CD4-positive, alpha-beta T cell treated with Interleukin-10 for 1 hour (primary cell): ENCODE data around the gene CLDN10.
A peak's percentile ranks its signal among the peaks of the same experiment; 100 is the strongest.
"Not testable (repeated sequence)": the region's sequence is repeated elsewhere in the genome, so short reads cannot be mapped to it uniquely, and the experiment has no call there.

Source experiments
- DNase-seq: peaks from one replicate; pipeline ENCODE4 v3.0.0-alpha.2; 2020

The CLDN10 gene

DNA sequence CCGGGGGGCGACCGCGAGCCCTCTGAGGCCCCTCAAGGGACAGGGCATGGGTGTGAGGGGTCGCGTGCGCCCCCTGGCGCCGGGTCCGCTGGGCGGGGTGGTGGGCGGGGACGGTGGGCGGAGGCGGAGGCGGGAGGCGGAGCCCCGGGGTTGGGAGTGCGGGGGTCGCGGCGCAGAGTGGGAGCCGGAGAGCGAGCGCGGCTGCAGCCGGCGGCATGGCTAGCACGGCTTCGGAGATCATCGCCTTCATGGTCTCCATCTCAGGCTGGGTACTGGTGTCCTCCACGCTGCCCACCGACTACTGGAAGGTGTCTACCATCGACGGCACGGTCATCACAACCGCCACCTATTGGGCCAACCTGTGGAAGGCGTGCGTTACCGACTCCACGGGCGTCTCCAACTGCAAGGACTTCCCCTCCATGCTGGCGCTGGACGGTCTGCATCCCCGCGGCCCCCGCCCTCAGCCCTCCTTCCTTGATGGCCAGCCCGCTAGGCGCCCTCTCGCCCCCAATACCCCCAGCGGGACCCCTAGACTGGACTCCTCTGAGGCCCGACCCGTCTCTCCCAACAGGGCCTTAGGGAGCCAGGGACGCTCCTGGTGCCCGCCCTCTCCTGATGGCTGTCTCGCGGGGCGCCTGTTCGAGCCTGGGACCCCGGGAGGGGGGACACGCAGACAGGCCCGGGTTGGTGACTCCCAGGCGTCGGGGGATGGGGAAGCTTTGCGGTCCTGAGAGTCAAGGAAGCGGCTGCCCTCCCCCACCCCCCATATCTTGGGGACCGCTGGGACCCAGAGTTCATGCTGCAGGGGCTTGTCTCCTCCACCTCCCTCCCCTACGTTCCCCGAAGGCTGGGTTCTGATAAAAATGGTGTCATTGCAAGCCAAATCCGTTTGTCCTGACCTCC lies at the start of gene CLDN10:
Gene CLDN10 (plus strand): TSS at position 182 of the 903 bp plus-strand sequence. CDS start 34 bp downstream, at position 216.
- no peak for DNase-seq

DNA sequence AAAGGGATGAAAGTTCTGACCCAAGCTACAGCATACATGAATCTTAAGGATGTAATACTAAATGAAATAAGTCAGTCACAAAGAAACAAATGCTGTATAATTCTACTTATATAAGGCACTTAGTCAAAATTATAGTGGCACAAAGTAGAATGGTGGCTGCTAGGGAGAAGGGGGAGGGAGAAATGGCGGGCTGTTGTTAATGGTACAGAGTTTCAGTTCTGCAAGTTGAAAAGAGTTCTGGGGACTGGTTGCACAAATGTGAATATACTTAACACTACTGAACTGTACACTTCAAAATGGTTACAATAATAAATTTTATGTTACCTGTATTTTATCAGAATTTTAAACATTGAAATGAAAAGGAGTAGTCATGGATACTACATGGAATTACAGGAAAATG lies 48.9 kb upstream of the CLDN10 start:
- no peak for DNase-seq

DNA sequence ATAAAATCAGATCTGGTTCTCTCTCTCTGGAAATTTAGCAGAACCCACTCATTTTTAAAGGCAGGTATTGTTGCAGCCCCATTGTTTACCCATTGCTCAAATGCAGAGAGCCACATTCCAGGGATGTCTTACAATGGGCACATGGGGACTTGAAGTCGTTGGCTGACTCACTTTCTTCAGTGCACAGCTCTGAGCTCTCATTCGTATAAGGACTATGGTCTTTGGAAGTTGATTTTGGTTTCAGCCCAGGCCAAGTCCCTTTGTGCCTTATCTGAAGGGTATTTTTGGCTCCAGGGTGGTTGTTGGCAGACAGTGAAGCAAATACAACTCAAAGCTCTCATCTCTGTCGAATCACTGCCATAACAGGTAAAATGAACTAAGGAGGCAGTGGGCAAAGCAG lies 47.3 kb upstream of the CLDN10 start:
- no peak for DNase-seq

DNA sequence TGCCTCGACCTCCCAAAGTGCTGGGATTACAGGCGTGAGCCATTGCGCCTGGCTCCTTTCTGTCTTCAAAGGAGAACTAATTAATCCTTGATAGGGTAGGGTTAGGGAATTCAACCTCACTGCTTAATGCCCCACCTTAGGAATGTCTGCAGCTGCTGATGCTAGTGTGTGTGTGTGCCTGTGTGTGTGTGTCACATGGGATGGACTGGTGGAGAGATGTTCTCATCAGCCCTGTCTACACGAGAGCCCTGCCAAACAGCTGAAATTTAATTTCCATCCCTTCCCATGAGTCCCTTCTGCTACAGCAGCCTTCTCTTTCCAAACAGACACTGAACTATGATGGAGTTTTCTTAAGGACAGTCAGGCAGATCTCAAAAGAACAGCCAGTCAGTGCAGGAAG lies 46.5 kb upstream of the CLDN10 start:
- DNase-seq = no peak

- DNase-seq = no peak
Measured at GRCh38 chr13:95507991-95508390, 44.5 kb upstream of the CLDN10 start.

GRCh38 chr13:95508996-95509395 lies 43.5 kb upstream of the CLDN10 start:
- no peak for DNase-seq

- no peak for DNase-seq
Measured at GRCh38 chr13:95509521-95510310, 42.8 kb upstream of the CLDN10 start.

DNA sequence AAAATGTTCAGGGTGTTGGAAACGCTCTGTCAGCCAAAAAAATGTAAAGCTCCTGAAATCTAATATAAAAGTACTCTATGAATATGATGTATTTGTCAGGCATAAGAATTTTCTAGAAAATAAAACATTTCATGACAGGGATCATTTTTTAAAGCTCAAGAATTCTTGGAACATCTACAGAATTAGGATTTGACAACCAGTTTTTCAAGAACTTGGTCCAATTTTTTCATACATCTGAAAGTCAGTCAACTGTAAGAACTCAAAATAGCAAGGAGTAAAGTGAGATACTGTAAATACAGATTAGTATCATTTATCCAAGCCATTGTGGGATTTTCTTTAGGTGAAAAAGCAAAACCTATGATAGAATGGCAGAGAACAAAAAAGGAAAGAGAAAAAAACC lies 41.6 kb upstream of the CLDN10 start:
- no peak for DNase-seq

DNA sequence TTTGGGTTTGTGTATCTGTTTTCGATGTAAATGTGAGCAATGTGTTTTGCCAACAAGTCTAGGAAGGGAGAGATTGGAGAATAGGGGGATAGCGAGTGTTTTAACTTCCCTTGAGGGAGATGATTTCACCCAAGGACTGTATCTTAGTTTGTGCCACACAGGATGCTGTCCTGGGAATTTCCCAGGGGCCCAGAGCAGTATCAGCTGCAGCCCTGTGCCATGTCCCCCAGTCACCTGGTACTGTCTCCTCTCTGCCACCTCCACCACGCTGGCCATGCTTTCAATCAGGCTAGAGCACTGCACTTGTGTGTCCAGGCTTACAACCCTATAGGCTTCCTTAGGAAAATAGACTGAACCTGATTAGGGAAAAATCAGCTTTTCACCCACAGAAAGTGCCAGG lies 40.1 kb upstream of the CLDN10 start:
- no peak for DNase-seq

DNA sequence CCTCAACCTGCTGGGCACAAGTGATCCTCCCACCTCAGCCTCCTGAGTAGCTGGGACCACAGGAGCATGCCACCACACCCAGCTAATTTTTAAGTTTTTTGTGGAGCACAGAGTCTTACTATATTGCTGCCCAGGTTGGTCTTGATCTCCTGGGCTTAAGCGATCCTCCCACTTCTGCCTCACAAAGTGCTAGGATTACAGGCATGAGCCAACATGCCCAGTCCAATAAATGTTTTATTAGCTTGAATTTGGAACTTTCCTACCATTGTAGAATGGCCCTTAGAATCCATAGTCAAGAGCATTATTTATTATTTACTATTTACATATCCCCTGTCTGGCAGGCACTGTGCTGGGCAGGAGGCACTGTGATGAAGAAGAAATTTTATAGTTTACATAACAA lies 39.6 kb upstream of the CLDN10 start:
- DNase-seq = no peak

DNA sequence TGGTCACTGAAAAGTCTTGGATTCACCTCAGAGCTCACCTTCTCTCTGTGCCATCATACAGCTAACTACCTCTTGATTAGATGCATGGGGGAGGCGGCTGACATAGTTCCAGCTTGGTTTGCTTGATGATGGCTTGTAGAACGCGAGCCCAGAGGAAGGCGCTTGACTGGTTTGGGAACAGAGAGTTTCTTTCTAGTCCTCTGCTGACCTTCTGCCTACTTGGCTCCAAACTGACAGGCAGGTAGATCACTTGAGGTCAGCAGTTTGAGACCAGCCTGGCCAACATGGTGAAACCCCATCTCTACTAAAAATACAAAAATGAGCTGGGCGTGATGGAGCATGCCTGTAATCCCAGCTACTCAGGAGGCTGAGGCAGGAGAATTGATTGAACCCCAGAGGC lies 36.9 kb upstream of the CLDN10 start:
- not testable (repeated sequence) for DNase-seq

DNA sequence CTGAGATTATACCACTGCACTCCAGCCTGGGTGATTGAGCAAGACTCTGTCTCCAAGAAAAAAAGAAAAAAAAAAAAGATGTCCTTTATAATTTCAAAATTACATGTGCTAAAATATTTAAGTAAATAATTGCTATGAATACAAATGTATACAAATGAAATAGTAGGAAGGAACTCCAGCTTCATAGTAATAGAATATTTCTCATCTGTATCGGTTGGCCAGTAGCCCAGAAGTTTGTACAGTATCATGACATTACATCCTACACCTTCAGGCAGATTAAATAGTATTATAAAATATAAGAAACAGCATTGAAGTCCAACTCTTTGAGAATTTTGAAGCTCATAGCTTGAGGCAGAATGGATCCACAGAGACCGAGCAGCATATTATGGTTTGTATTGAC lies 36.5 kb upstream of the CLDN10 start:
- no peak for DNase-seq

DNA sequence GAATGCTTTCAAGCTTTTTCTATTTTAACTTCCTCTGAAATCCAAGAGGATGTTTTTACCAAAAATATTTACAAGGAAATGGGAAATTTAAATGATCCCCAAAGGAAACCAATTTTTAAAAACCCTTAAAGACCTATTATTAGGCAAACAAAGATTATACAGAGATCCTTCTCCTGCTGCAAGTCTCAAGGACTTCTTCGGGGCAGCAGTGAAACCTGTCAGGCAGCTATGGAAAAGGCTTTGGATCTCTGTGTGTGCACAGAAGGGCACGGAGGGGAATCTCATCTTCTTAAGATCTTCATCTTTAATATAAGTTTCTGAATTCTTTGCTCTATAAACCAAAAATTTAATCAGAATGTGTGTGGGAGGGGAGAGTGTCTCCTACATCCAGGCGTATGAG lies 36.0 kb upstream of the CLDN10 start:
- no peak for DNase-seq

DNA sequence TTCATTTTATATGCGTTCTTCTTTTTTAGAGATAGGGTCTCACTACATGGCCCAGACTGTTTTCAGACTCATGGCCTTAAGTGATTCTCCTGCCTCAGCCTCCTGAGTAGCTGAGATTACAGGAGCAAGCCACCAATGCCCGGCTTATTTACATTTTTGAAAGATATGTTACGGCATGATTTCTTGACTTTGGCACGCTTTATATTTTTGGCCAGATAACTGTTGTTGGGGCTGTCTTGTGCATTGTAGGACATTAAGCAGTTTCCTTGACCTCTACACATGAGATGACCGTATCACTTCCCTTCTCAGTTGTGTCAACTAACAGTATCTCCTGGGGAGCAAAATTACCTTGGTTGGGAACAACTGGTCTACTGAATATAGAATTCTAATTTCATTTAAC lies 28.9 kb upstream of the CLDN10 start:
- DNase-seq = no peak

GRCh38 chr13:95524264-95524901 lies 28.1 kb upstream of the CLDN10 start:
- DNase-seq = no peak

- no peak for DNase-seq
Measured at GRCh38 chr13:95527955-95528354, 24.6 kb upstream of the CLDN10 start.

DNA sequence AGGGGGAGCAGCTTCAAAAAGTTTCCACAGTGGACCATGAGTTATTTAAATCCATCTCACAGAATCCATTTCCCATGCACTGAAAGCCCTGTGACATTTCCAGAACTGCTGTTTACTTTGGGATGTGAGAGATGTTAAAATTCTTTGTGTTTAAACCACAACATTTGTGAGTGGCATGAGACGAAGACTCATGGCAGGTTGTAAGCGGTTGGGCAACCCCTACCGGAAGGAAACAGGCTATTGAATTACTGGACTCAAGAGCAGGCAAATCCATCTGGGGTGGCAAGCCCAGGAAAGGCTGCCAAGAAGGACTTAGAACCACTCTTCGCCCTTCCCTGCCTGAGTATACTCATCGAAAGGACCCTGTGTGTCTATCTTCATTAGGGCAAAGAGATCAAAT lies 22.3 kb upstream of the CLDN10 start:
- DNase-seq = no peak

GRCh38 chr13:95533545-95534160 lies 18.9 kb upstream of the CLDN10 start:
- DNase-seq = no peak

- DNase-seq = no peak
Measured at GRCh38 chr13:95535243-95535642, 17.3 kb upstream of the CLDN10 start.

- peak; percentile 11 for DNase-seq
Measured at GRCh38 chr13:95536632-95537241, 15.8 kb upstream of the CLDN10 start.

DNA sequence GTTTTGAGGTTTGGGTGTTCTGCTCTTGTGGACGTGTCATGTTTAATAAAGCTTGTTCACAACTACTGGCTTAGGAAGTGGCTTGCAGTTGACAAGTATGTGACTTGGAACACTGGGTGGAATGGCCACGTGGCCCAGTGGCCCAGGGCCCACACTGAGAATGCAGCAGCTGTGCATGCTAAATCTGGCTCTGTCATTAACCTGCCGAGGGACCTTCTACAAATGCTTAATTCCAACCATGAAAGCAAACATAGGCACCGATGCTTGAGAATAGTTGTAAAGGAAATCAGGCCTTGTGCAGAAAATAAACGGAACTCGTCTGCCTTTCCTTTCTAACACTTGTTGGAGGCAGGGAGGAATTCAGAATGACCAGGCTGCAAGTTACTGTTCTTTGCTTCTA lies 11.6 kb upstream of the CLDN10 start:
- DNase-seq = no peak

- no peak for DNase-seq
Measured at GRCh38 chr13:95541308-95541707, 11.2 kb upstream of the CLDN10 start.
